VCaP (cell line): ENCODE data around the gene CCNJ.

Experiments used
- H3K27ac ChIP-seq: fragments of 450-650 bp; 2 replicates; pipeline ENCODE4 v1.5.1; 2017
- TF ChIP-seq, protein P1 (sequence below): fragments of 450-650 bp; conservative IDR thresholded peaks from 2 replicates; pipeline ENCODE4 v1.5.1; 2017; ENCODE audit warnings: mild to moderate bottlenecking, moderate library complexity

Gene CCNJ

GRCh38 chr10:96072674-96073073 lies 29.3 kb downstream of the CCNJ start:
- TF ChIP-seq, protein P1, sequence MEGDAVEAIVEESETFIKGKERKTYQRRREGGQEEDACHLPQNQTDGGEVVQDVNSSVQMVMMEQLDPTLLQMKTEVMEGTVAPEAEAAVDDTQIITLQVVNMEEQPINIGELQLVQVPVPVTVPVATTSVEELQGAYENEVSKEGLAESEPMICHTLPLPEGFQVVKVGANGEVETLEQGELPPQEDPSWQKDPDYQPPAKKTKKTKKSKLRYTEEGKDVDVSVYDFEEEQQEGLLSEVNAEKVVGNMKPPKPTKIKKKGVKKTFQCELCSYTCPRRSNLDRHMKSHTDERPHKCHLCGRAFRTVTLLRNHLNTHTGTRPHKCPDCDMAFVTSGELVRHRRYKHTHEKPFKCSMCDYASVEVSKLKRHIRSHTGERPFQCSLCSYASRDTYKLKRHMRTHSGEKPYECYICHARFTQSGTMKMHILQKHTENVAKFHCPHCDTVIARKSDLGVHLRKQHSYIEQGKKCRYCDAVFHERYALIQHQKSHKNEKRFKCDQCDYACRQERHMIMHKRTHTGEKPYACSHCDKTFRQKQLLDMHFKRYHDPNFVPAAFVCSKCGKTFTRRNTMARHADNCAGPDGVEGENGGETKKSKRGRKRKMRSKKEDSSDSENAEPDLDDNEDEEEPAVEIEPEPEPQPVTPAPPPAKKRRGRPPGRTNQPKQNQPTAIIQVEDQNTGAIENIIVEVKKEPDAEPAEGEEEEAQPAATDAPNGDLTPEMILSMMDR, result no peak
- no peak overlapping the region for H3K27ac ChIP-seq

- H3K27ac ChIP-seq, result no peak overlapping the region
- TF ChIP-seq, protein P1, result no peak
These were observed 30.3 kb downstream of the CCNJ start for GRCh38 chr10:96073722-96074121.

DNA sequence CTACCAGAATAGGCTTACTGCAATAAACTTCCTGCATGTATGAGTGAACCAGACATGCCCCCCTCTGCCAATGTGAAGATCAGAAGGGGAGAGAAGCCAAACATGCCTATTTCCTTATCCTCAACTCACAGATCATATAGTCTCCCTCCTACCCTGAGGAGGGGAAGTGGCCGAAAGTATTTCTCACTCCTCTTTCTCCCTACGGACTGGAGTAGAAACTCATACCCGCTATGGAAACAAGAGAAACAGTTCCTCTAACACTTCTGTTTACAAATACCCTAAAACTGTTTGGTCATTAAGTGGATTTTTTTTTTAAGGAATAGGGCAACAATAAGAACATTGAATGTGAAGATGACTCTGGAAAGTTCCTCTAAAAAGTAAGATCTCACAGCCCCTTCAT lies 31.4 kb downstream of the CCNJ start:
- TF ChIP-seq, protein P1, result no peak
- H3K27ac ChIP-seq, result no peak overlapping the region

DNA sequence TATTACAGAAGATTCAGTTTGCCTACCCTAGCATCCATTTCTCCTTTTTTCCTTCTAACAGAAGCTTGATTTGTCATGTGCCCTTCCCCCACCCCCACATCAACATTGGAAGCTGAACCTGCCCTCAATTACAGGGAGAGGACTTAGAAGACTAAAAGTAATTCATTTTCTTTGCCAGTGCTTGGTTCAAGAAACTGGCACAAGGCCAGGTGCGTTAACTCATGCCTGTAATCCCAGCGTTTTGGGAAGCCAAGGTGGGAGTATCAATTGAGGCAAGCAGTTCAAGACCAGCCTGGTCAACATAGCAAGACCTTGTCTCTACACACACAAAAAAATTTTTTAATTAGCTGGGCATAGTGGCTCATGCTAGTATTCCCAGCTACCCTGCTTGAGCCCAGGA lies 32.6 kb downstream of the CCNJ start:
- TF ChIP-seq, protein P1, result no peak
- H3K27ac ChIP-seq, result no peak overlapping the region

- TF ChIP-seq, protein P1, result no peak
These were observed 33.8 kb downstream of the CCNJ start for GRCh38 chr10:96077156-96077555.

GRCh38 chr10:96082153-96082552 lies 38.8 kb downstream of the CCNJ start:
- no peak overlapping the region for H3K27ac ChIP-seq
- TF ChIP-seq, protein P1, result no peak

More at GRCh38 chr10:96077156-96077555, 33.8 kb downstream of the CCNJ start:
- H3K27ac ChIP-seq, result no peak overlapping the region

GRCh38 chr10:96082748-96083147 lies 39.4 kb downstream of the CCNJ start:
- H3K27ac ChIP-seq, result no peak overlapping the region
- TF ChIP-seq, protein P1, result no peak

DNA sequence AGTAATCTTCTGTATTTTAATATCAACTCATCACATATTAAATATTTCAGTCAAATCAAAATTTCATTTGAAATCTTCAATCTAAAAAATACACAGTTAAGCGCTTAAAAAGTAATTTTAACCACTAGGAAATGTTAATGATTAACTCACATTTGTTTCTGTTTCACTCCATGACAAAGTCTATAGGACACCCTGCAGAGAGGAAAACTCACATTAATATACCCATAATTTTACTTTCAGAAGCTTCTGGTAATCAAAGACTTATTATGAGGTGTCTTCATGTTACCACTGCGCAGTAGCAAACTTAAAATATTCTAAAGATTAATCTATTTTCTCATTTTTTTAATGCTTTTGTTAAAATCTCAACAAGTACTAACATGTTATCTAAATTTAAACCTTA lies 45.7 kb downstream of the CCNJ start:
- H3K27ac ChIP-seq, result peak overlapping the region; percentile 87
- TF ChIP-seq, protein P1, result no peak
